Psoas muscle (tissue), 8 donors: ENCODE data around the gene ANKRD28. TPM values are rescaled to one million over a fixed set of nuclear protein-coding genes. Genes with fewer than 3 reads are reported as not detected.

Experiments
- ATAC-seq, 4 donors: fragments of 200-7000 bp; cut with Tn5 transposase; one replicate each; pipeline ENCODE4 v1.9.1; 2020; ENCODE audit warnings: moderate library complexity in 3 of 4, mild to moderate bottlenecking in 2 of 4
- DNase-seq, 2 donors: peaks; one replicate each; pipeline ENCODE4 v3.0.0-alpha.2; 2020
- H3K27ac ChIP-seq: fragments of 200-600 bp; one replicate; pipeline ENCODE4 v1.8.0; 2022
- H3K27me3 ChIP-seq, 3 donors: fragments of 200-600 bp in 1 of 3; one replicate each; pipeline versions ENCODE4 v1.6.1 to v1.8.0; 2013 to 2022; ENCODE audit warnings: low read length in 2 of 3, mild to moderate bottlenecking in 2 of 3, moderate library complexity in 1 of 3; ENCODE audit not compliant: insufficient read depth in 3 of 3
- H3K36me3 ChIP-seq, 2 donors: fragments of 200-600 bp in 1 of 2; one replicate each; pipeline versions ENCODE4 v1.6.1 to v1.8.0; 2013 to 2022; ENCODE audit warnings: low read depth in 1 of 2, mild to moderate bottlenecking in 1 of 2, moderate library complexity in 1 of 2; ENCODE audit not compliant: insufficient read depth in 1 of 2
- H3K4me1 ChIP-seq: fragments of 200-600 bp; one replicate; pipeline ENCODE4 v1.8.0; 2022
- H3K4me3 ChIP-seq: fragments of 200-600 bp; one replicate; pipeline ENCODE4 v1.8.0; 2022; ENCODE audit warnings: mild to moderate bottlenecking
- H3K9me3 ChIP-seq: fragments of 200-600 bp; one replicate; pipeline ENCODE4 v1.8.0; 2022
- WGBS, 3 donors: extraction: QIAGEN DNeasy Blood & Tissue Kit; methylation state at CpG; one replicate each; pipeline versions ENCODE4 v1.1.6 to v1.1.7; 2013; 5-methylcytosine and 5-hydroxymethylcytosine counted together
- intact Hi-C, 2 donors: fragments of 100-400 bp; cut with DNase I; formaldehyde crosslinking; loops; one replicate each; pipeline versions ENCODE4 v1.11.0 to v1.14.2; 2022
- polyA plus RNA-seq, 3 donors: library from polyadenylated mRNA; stranded (reverse); fragments of 200-250 nt; gene quantifications; one replicate each; pipeline ENCODE4 v1.2.3, GENCODE V29; 2013
- total RNA-seq, 4 donors: library from RNA; stranded (reverse); fragmentation: NEBNext Ultra II Directional in 2 of 4; extraction: Animal tissue kit (Norgen Biotek cat#: 25700) in 2 of 4; gene quantifications; one replicate each; pipeline versions ENCODE4 v1.2.1 to v1.2.4, GENCODE V29; 2021 to 2023
- TF ChIP-seq, protein P1 (sequence below): fragments of 200-600 bp; IDR thresholded peaks from one replicate; pipeline ENCODE4 v1.8.0; 2022; ENCODE audit warnings: antibody characterized with exemption
- donor health status: healthy with polysubstance abuse.
- donor health status: DM: no; HTN: no; CAD: no; lungs with moderate emphysema.
- donor health status: Bipolar disorder and iron deficiency.
- donor health status: healthy.
- donor health status: DM: yes; HTN: yes; CAD: no.
- donor health status: DM: no; HTN: no; CAD: no.
- donor health status: DM: no; HTN: no; CAD: no.
- donor health status: DM: yes; HTN: yes; CAD: no.

The ANKRD28 gene
- total and polyA plus RNA-seq, 7 donors = 32.4 to 90.8 (median 69.3) TPM

DNA sequence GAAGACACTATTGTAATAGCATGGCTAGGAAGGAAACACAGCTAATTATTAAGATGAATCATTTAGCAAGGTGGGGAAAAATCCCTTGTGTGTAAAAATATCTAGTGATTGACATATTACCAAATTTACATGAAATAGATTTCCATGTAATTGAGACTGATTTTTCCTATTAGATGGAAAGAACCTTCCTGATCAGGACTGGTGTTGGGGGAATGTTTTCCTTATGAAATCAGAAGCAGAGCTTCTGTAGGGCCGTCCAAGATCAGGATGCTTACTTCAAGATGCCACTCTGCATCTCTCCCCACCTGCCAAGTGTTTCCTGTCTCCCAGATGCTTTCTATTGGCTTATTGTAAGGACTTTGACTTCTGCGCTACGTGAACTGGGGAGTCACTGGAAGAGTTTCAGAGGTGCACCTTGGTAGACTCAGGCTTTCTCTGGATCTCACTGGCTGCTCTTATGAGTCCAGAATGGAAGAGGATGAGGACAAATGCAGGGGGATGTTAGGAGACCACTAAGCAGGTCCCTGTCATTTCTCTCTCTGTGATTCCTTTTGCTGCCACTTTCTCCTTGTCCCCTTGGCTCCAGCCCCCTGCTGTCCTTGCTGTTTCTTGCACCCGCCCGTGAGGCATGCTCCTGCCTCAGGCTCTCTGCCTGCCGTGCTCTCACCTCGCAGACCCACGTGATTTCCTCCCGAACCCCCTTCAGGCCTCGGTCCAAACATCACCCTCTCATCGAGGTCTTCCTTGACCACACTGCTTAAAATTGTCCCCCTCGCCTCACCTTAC, 166.2 kb downstream of the ANKRD28 start:
- peaks cover 0 to 3% of the 10 kb centered on the region in 2 donors for H3K36me3 ChIP-seq
- H3K27ac ChIP-seq = peak overlapping the region; percentile 95
- H3K9me3 ChIP-seq = no peaks in the 10 kb centered on the region
- peaks cover 47% of the 10 kb centered on the region for H3K4me1 ChIP-seq
- TF ChIP-seq, protein P1, sequence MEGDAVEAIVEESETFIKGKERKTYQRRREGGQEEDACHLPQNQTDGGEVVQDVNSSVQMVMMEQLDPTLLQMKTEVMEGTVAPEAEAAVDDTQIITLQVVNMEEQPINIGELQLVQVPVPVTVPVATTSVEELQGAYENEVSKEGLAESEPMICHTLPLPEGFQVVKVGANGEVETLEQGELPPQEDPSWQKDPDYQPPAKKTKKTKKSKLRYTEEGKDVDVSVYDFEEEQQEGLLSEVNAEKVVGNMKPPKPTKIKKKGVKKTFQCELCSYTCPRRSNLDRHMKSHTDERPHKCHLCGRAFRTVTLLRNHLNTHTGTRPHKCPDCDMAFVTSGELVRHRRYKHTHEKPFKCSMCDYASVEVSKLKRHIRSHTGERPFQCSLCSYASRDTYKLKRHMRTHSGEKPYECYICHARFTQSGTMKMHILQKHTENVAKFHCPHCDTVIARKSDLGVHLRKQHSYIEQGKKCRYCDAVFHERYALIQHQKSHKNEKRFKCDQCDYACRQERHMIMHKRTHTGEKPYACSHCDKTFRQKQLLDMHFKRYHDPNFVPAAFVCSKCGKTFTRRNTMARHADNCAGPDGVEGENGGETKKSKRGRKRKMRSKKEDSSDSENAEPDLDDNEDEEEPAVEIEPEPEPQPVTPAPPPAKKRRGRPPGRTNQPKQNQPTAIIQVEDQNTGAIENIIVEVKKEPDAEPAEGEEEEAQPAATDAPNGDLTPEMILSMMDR = no peak
- H3K27me3 ChIP-seq = no peaks in the 10 kb centered on the region
- WGBS, 3 donors = 76 to 84% (median 81%) methylated on average over 12 of the region's 12 CpGs
- no peak for DNase-seq
- no peak for ATAC-seq
- H3K4me3 ChIP-seq = no peak overlapping the region
- intact Hi-C loops = loop anchor here (2.0 to 5.0 kb wide), 4 partner anchors 41 to 616 kb away; no protein-coding TSS in a partner anchor

DNA sequence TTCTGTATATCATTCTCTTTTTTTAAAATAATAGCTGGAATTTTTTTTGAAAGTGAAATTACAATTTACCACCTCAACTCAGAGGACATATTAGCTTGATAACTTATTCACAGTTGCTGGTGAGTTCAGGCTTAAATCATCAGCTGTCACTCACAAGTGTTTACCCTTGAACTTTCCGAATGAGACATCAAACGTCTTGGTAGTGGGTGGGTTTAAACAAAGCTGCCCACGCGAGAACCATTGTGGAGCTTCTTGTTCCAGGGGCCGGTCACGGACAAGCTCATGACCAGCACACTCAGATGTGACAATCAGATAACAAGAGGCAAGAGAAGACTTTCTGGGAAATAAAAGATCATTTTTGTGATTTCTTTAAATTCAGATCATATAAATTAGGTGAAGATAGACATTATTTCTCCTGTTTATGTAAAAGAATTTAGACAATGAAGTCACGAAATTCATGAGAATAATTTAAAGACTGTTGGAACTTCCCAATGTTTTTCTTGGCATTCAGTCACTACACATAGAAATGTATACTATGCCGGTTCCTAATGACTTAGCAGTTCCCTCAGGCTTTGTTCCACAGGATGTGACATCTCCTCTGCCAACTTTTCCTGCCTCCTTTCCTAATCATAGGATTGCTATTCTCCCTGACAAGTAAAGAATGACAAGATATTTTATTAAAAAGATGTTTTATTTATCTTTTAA, 167.0 kb downstream of the ANKRD28 start:
- H3K27me3 ChIP-seq = no peaks in the 10 kb centered on the region
- no peak for DNase-seq
- no peaks in the 10 kb centered on the region for H3K9me3 ChIP-seq
- intact Hi-C loops = loop anchor here (2.0 to 5.0 kb wide), 4 partner anchors 42 to 617 kb away; no protein-coding TSS in a partner anchor
- H3K4me1 ChIP-seq = peaks cover 38% of the 10 kb centered on the region
- peak; percentile 23 to 62 (median 43) for ATAC-seq
- TF ChIP-seq, protein P1 = no peak
- 5 to 10% (median 7%) methylated on average over 8 of the region's 8 CpGs for WGBS, 3 donors
- H3K4me3 ChIP-seq = peak overlapping the region; percentile 51
- H3K27ac ChIP-seq = peak overlapping the region; percentile 95
- peaks cover 0 to 3% of the 10 kb centered on the region in 2 donors for H3K36me3 ChIP-seq

DNA sequence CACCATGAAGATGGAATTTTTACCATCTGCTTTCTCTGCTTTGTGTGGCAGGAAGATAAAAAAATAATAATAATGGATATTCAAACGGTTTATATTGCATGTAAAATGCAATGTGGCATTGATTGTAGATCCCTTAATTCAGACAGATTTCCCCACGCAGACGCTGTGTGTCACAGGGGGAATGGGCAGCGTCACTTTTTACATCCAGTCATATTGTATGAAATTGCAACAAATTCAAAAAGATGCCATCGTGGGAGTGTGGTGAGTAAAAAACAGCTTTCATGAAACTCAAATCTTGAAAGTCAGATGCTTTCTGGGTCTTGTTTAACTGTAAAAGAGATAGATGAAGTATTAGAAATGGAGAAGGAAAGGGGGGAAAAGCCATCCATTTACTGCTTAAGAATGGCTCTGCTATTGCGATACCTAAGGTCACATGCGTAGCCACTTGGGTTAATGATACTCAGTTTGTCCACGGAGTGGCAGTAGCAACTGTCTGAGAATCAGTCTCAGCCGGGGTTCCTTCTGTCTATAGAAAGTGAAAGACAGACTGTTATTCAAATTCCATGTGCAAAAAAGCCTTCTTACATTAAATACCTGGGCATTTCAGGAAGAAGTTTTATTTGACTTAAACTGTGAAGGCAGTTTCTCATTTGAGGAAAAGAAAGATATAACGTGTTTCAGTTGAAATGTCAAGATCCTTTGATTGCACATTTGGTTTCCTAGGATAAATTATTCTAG, 167.8 kb downstream of the ANKRD28 start:
- ATAC-seq = peak; percentile 80 to 90 (median 88)
- Histone ChIP-seq H3K9me3 (no peaks in the 10 kb centered on the region), H3K36me3 (peaks cover 0 to 3% of the 10 kb centered on the region in 2 donors), H3K27ac (peak overlapping the region; percentile 95), H3K4me3 (peak overlapping the region; percentile 51), H3K27me3 (no peaks in the 10 kb centered on the region), H3K4me1 (peaks cover 31% of the 10 kb centered on the region)
- 35 to 37% (median 37%) methylated on average over 10 of the region's 10 CpGs for WGBS, 3 donors
- intact Hi-C loops = loop anchor here (2.0 to 10.0 kb wide), 5 partner anchors 42 to 617 kb away; no protein-coding TSS in a partner anchor
- DNase-seq = no peak
- TF ChIP-seq, protein P1 = peak; percentile 77

DNA sequence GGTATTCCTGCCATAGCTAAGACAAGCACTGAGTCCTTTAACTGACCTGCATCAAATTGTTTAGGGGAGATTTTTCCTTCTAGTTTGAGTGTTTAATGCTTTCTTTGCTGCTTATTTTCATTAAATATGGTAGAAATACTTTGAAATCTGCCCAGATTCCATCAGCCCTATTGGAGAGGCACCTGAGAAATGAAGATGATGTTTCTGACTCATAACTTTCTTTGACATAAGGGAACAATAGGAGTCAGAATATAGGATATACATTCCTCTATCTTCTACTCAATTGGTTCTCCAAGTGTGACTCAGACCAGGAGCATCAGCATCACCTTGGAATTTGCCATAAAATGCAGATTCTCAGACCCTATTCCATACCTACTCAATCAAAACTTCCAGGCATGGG, 168.8 kb downstream of the ANKRD28 start:
- TF ChIP-seq, protein P1 = no peak
- DNase-seq (no peak), ATAC-seq (no peak)
- Histone ChIP-seq H3K4me1 (peaks cover 21% of the 10 kb centered on the region), H3K9me3 (no peaks in the 10 kb centered on the region), H3K27me3 (no peaks in the 10 kb centered on the region), H3K27ac (no peak overlapping the region), H3K36me3 (peaks cover 0 to 3% of the 10 kb centered on the region in 2 donors), H3K4me3 (no peak overlapping the region)
- intact Hi-C loops = loop anchor here in 1 of 2 donors (10.0 kb wide), 1 partner anchor 616 kb away; no protein-coding TSS in a partner anchor
